Right kidney (tissue), 1 donor: Measurements from ENCODE around the gene APOL4.
A peak's percentile ranks its signal among the peaks of the same experiment; 100 is the strongest.
"Not testable (repeated sequence)": the region's sequence is repeated elsewhere in the genome, so short reads cannot be mapped to it uniquely, and the experiment has no call there.

Experiments used
- DNase-seq: peaks from one replicate; pipeline ENCODE4 v3.0.0-alpha.2; 2016

The APOL4 gene

DNA sequence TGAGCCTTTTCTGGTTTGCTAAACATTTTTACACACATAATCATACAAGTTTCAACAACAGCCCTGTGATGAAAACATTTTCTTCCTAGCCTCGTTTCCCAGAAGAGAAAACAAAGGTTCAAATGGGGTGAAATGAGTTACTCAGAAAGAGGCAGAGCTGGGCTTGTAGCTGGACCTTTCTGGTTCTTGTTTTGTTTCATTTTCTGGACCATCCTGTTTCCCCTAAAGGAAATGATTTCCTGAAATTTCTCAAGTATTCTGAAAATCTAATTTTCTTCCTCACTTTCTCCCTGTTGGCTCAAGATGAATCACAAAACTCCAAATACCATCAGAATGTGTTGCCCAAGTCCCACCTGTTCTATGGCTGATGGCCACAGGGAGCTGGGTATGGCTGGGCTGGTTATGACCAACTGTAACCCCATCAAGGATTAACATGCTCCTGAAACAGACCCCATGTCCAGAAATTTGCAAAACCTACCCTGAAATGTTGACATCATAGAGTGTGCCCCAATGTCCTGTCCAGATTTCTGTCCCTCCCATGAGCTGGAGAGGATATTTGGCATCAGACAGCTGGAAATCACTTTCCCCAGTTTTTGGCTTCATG lies 6.7 kb upstream of the APOL4 start:
- DNase-seq: no peak

DNA sequence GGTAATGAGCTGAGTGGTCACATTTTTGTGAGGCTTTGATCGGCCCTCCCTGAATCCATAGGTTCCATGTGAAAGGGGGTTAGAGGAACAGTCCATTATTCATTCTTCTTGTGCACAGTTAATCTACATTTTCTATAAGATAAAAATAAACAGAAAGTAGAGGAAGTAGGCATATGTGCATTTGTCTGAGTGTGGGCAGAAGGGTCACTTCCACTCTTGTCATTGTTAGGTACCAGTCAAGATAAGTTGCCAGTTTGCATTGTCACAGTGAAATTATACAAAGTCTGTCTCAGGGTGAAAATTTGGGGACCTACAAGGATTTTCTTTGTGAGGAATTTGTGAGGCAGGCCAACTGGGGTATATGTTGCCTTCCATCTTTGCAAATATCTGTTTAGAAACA lies 4.6 kb upstream of the APOL4 start:
- DNase-seq: no peak

DNA sequence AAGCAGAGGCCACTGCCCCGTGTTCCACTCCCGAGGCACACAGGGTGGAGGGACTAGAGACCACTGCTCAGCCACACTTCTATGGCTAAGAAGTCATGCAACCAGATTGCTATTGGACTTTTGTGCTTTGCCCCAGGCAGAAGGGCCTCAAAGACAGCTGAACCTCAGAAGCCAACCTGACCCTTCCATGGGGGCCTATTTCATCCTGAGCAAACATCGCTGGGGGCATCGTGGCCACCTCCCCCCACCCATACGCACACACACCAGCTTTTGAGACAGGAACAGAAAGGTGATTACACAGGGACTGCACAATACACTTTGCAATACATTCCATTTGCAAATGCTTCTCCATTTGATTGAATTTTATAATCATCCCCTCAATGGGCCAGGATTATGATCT lies 4.0 kb upstream of the APOL4 start:
- DNase-seq: not testable (repeated sequence)

DNA sequence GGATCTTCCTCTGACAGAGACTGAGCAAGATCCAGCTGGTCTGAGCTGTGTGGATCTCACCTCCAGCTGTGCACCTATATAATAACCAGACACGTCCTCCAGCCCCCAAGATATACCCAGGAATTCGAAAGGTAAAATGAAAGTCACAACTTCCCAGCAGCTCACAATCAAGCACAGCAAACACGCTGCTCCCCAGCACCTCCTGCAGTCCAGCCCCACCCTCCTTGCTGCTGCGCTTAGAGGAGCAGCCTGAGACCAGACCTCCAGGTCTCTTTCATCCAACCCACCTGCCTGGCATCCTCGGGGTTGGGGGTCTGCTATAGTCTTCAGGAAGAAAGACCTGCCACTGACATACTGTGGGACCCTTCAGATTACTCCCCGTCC lies 3.0 kb upstream of the APOL4 start:
- no peak for DNase-seq

DNA sequence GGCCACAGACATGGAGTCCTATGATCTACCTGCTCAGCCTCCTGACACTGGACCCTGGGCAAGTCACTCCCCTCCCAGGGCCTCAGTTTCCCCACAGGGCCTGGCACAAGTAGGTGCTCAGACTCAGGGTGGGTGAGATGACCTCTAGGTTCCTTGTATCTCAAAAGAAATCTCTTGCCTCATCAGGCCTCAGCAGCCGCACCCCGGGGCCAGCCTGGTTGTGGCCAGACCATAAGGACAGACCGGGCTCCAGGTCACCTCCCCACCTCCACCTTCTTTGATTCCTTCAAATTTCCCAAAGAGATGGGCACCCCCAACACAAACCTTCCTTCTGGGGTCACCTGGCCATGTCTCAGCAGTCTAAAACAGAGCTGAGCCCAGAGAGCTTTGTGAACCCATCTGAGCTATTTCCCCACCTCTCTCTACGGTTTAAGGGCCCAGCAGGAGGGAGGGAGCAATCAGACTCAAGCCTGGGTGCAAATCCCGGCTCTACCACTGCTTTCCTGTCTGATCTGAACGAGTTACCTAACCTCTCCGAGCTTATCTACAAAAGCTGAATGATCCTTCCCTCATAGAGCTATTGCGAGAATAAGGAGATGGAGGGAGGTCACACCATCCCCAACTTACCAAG lies 2.5 kb upstream of the APOL4 start:
- no peak for DNase-seq

DNA sequence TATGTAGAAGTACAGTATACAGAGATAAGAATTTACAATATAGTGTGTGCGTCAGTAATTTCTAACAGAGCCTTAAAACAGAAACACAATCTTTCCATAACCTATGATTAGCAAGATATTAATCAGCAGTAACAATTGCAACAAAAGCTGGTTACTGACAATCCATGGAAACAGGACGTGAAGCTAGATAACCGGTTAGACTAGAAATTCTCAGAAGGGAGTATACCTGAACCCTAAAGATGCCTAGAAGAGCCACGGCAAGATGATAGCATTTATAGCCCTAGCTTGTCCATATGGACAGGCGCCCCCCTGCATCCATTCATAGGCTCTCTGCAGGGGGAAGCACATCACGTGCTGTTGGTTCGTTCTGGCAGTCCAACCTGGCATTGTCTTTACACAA lies 1.8 kb upstream of the APOL4 start:
- not testable (repeated sequence) for DNase-seq

DNA sequence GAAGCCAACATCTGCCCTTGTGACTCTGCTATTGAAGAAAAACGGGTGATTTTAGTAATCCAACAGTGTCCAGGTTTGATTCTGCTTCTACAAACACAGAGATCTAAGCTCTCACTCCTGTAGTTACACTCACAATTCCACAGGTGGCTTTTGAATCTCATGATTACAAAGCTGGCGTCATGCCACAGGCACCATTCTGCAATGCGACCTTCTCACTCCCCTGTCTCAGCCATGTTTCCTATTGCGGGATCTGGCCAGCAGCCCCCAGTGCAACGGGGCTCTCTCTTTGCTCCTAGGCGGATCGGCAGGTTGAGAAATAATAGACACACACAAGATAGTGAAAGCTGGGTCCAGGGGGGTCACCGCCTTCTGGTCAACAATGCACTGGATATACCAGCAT lies 1.3 kb upstream of the APOL4 start:
- not testable (repeated sequence) for DNase-seq

DNA sequence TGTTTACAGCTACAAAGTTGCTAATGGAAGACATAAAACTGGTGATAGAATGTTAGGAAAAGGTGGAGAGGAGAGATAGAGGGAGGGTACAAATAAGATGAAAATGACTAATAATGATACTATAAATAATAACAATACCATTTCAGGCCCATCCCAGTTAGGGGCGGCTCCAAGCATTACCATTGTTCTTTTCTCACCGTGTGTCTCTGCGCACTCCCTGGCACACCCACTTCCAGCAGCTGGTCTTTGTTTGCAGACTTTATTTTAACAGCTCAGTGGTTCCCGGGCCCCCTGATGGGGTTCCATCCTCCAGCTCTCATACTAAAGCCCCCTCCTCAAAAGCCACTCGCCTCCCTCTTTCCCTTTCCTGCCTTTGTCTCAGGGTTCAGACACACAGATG lies 584 bp downstream of the APOL4 start:
- DNase-seq: not testable (repeated sequence)

DNA sequence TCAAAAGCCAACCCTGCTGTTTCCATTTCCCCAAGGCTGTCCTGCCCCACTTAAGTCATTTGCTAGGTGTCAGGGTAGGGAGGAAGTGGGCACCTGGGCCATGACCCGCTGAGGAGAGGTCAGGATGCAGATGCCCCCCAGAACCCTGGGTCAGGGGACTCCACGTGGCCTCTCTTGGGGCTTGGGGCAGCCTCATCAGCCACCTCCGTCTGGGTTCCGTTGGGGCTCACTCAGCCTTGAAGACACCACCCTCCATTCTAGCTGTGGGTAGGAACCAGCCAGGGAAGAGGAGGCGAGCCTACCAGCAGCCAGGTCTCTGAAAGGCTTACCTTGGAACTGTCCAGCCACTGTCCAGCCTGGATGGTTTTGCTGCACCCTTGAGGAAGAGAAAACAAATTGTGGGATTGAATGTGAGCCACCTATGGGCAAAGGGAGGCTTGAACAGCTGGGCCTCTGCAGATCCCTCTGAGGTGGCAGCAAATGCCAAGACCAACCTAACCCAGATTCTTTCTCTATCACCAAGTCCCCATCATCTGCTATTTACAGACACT lies 2.5 kb downstream of the APOL4 start:
- DNase-seq: no peak

DNA sequence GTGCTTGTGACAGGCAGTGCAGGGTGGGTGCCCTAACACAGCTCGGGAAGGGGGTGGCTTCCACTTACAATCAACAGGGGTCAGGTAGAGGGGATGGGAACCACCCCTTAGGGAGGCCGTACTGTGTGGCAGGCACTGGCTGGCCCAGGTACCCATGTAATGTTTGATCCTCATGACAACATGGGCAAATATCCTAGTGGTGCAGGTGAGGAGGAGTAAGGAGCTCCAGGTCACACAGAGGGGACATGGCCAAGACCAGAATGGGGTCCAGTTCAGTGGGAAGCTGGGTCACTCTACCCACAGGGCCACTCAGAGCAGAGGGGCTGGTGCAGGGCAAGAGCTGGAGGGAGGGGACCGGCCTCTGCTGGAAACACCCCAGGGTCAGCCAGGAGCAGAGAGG lies 3.1 kb downstream of the APOL4 start:
- DNase-seq: no peak

DNA sequence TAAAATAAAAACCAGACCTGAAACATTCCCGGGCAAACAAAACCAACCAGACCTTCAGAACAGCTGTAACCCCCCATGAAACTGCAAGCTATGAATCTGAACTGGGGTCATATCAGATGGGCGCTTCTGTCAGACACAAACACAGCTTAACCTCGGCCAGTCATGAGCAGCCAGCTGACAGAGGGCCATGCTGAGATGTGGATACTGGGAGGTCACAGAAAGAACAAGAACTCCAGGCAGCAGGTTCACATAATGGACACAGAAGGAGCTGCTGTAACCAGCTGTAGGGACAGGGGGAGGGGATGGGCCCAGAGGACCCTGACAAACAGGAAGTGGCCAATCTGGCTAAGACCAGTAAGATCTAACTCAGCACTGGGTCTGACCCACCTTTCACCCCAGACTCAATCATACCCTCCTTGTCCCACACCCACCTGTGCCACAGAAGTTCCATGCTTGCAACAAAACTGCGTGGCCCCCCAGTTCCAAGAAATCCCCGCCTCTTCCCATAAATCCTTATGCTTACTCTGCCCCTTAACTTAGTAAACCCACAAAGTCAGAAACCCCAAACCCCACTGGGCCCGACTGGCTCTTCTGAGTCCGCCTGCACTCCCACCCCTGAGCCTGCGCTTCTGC lies 4.0 kb downstream of the APOL4 start:
- DNase-seq: peak; percentile 66

DNA sequence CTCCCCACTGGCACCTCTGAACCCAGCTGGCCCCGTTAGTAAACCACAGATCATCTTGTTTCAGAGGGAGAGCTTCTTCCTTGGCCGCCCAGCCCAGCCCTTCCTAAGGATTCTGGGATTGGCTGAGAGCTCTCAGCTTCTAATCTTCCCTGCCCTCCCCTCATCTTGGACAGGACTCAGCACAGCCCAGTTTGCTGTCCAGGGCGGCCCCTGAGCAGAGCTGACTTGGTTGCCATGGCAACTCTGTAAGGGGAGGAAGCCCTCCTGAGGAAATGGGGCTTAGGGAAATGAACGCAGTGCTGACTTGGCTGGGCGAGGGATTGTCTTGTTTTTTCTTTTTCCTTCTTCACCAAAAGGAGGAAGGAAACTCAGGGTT lies 4.6 kb downstream of the APOL4 start:
- DNase-seq: peak; percentile 58

DNA sequence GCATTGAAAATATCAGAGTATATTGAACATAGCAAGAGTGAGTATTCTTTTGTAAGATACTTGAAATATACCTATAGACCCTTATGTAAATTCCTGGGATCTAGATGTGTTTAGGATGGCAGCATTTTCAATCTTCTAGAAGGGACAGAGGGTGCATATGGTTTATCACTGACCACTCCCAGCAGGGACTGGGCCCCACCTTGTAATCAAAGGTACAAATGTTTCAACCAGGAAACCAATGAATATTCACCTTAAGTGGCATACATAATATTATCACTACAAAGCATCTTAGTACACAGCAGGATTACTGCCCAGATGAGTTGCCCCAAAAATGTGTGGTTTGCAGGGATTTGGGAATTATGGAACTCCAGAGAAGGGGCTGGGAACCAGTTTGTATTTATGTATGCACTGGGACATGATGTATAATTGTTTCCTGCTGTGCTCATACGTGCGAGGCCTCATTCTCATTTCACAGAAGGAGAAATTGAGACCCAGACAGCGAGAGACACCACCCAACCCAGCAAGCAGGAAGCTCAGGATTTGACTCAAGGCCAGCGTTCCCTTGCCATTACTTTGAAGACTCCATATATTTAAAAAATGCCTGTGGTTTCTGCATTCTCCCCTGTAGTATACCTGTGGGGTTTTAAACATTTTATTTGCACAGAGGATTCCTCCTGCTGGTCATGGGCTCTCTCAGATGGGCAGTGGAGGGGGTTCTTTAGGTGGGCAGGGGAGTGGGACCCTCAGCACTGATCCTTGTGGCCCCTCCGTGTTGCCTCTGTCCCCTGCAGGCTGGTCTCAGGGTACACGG lies 5.2 kb downstream of the APOL4 start:
- DNase-seq: no peak

DNA sequence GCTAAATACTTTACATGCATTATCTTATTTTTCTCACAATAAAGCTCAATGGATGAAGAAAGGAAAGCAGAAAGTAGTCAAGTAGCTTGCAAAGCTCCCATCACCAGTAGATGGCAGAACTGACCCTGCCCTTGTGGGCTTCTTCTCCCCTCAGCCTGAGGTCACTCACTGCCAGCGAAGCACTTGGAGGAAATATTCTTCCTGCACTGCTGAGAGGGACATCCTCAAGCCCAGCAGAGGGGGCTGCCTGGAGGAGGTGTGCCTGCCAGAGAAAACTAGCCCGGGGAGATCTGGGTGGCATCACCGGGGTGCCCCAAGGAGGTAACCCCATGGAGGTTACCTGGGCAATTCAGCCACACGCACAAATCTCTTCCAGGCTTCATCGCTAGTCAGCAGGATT lies 6.6 kb downstream of the APOL4 start:
- DNase-seq: no peak

DNA sequence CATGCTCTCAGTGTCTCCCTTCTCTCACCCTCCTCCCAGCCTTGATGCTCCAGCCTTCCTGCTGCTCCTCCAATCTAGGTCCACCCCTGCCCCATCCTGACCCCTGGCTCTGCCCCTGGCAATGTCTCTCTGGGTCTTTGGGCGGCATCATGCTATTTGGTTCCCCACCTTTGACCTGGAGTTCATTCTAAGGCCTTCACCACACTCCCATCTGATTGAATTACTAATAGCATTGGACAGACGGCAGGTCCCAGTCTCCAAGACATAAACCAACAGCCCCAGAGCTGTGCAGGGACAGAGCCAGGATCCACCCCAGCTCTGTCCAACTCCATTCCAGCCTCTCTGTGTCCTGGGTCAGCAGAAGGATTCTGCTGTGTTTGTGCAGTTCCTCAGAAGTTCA lies 7.2 kb downstream of the APOL4 start:
- DNase-seq: no peak

DNA sequence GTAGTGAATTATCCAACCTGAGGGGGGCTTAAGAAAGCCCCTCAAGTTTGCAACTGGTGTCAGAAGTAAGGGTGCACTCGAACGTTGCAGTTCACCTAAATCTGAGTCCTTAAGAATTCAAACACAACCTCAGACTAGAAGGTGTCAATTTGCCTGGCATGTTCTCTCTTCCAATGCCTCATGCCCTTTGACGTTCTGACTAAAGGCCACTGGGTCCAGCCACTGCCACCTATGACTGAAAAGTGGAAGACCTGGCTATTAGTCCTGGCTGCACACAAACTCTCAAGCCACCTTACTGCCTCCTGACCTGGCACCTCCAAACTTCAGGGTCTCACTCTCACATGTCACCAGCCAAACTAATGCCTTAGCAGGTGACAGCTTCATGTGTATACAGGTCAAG lies 8.0 kb downstream of the APOL4 start:
- DNase-seq: no peak

DNA sequence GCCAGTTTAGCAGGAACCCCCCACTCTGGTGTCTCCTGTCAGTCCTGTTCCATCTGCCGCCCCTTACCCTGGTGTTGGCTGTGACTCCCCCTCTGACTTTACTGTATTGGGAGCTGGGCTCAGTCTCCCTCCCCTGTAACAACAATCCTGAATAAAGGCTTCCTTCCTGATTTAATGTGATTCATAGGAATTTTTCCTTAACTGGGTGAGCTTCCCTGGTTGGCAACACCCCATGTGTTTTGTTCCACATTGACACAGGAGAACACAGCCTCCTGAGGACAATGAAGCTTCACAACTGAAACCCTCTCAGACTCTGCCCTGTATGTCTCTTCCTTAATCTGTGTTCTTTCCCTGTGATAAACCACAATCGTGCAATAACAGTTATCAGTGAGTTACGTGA lies 8.4 kb downstream of the APOL4 start:
- no peak for DNase-seq

DNA sequence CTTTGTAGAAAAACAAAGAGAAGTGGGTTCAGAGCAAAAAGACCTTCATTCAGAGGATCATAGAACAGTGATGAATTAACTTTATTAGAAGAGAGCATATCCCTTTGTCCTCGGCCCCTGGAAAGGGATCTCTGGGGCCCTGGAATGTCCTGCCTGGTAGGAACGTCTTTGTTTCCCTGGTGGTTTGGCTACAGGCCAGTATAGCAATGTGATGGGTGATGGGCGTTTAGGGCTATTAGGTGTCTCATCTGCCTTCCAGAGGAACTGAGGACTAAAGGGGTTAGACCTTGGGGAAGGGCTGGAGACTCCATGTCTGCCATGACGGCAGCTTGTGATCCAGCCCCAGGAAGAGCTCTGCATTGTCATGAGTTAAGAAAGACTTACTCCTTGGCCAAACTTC lies 9.1 kb downstream of the APOL4 start:
- DNase-seq: no peak

DNA sequence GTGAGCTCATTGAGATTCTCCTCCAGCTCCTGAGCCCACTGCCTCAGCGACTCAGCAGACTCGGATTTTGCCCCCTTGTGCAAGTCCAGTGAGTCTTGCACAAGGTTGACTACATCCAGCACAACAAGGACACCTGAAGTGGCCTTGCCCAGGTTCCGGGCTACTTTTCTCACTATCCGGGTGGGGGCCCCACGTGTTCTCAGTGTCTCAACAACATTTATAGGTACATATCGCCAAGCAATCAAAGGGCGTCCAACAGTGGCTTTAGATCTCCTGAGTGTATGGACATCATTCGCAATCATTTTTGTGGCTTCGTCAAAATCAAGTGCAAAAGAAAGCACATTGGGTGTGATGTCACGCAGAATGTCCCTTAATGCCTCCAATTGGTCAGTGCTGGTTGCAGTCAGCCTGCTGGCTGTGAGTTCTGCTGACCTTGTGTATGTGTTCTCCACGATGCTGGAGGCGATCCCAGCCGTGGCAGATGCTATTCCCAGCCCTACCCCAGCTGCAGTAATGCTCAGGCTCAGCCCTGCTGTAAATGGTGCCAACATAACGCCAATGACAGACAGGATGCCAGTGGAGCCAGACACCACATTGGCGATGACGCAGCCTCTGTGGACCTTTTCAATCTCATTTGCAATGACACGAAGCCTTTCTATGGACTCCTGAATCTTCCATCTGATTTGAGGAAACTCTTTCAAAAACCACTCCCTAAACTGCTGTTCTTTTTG lies 10.3 kb downstream of the APOL4 start:
- DNase-seq: no peak

DNA sequence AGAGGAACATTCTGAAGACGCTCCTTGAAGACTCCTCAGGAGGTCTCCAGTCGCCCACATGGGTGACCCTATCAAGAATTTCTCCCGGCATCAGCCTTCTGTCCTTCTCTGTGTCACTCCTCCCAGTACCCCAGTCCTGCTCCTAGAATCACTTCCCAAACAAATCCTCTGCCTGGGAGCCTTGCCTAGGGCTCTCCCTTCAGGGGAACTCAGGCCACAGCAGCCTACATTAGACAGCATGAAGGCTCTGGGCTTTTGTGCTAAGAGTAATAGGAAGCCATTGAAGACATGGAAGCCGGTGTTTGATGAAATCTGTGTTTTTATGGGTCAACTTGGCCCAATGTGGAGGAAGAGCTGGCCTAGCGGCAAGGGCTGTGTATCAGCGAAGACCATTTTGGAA lies 13.7 kb downstream of the APOL4 start:
- DNase-seq: not testable (repeated sequence)

DNA sequence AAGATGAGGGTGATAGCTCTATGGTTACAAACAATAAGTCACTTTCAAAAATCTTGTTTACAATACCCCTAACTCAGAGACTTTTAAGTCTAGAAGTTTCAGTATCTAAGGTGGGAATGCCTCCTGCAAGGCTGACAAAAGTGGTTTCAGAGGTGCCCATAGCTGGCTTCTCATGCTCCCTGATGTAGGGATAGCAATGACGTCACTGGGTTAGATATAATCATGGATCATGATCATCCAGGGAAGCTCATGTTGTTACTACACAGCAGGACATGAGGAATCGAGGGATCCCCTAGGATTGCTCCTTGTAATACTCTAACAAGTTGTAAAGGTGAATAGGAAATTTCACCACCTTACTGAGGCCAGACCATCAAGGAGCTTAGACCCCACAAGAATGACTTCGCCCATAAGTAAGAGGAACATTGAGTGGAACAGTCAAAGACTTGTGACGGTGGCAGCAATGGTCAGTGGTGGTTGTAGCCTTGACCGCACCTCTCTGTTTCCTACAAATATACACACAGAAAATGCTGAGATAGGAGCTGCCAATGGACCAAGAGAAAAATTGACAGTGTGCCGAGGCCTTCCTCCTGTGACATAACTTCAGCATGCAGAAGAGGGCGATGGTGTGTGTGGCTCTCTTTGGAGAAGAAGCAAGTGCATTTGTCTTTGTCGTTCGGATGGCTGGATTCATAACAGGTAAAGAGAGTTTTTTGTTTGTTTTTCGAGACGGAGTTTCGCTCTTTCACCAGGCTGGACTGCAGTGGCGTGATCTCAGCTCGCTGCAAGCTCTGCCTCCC lies 15.6 kb downstream of the APOL4 start:
- no peak for DNase-seq
